Activated CD8-positive, alpha-beta memory T cell treated with anti-CD3 and anti-CD28 coated beads, Interleukin-2, amount 50 U/mL, for 1 hour (primary cell): ENCODE results near the gene DDX5.

Experiments used
- DNase-seq: peaks from one replicate; pipeline ENCODE4 v3.0.0-alpha.2; 2020; ENCODE audit errors: extremely low read depth

Gene DDX5

GRCh38 chr17:64506201-64506575, at the start of gene DDX5:
Gene DDX5, minus strand, starts transcription at chr17:64506289. Its CDS starts 170 bp downstream, at chr17:64506119.
- DNase-seq = peak; percentile 96

- DNase-seq = no peak
These were observed 49.2 kb upstream of the DDX5 start for GRCh38 chr17:64555281-64555680.

- DNase-seq = no peak
These were observed 48.0 kb upstream of the DDX5 start for GRCh38 chr17:64554028-64554637.

GRCh38 chr17:64551461-64551860, 45.4 kb upstream of the DDX5 start:
- DNase-seq = no peak

GRCh38 chr17:64547319-64547718, 41.2 kb upstream of the DDX5 start:
- DNase-seq = no peak

GRCh38 chr17:64546716-64547115, 40.6 kb upstream of the DDX5 start:
- no peak for DNase-seq

GRCh38 chr17:64544742-64545141, 38.7 kb upstream of the DDX5 start:
- DNase-seq = no peak

GRCh38 chr17:64540118-64540776, 34.2 kb upstream of the DDX5 start:
- no peak for DNase-seq

- DNase-seq = no peak
These were observed 32.5 kb upstream of the DDX5 start for GRCh38 chr17:64538508-64539130.

- no peak for DNase-seq
These were observed 31.4 kb upstream of the DDX5 start for GRCh38 chr17:64537488-64537887.

- DNase-seq = no peak
These were observed 30.8 kb upstream of the DDX5 start for GRCh38 chr17:64536913-64537312.

- no peak for DNase-seq
These were observed 29.3 kb upstream of the DDX5 start for GRCh38 chr17:64535357-64535756.

GRCh38 chr17:64534187-64534586, 28.1 kb upstream of the DDX5 start:
- no peak for DNase-seq

GRCh38 chr17:64533784-64534183, 27.7 kb upstream of the DDX5 start:
- no peak for DNase-seq

GRCh38 chr17:64532409-64532808, 26.3 kb upstream of the DDX5 start:
- no peak for DNase-seq

- no peak for DNase-seq
These were observed 25.9 kb upstream of the DDX5 start for GRCh38 chr17:64531955-64532371.

GRCh38 chr17:64529221-64529620, 23.1 kb upstream of the DDX5 start:
- DNase-seq = no peak

- no peak for DNase-seq
These were observed 21.8 kb upstream of the DDX5 start for GRCh38 chr17:64527914-64528313.

GRCh38 chr17:64520359-64520758, 14.3 kb upstream of the DDX5 start:
- DNase-seq = no peak

GRCh38 chr17:64519601-64520000, 13.5 kb upstream of the DDX5 start:
- no peak for DNase-seq

- no peak for DNase-seq
These were observed 9.7 kb upstream of the DDX5 start for GRCh38 chr17:64515829-64516228.

GRCh38 chr17:64515419-64515818, 9.3 kb upstream of the DDX5 start:
- DNase-seq = no peak

GRCh38 chr17:64509179-64509578, 3.1 kb upstream of the DDX5 start:
- DNase-seq = no peak
